ENCODE data around the gene KPNB1.

The KPNB1 gene
- total RNA-seq: 387 to 394 reads per million in 2 donors

DNA sequence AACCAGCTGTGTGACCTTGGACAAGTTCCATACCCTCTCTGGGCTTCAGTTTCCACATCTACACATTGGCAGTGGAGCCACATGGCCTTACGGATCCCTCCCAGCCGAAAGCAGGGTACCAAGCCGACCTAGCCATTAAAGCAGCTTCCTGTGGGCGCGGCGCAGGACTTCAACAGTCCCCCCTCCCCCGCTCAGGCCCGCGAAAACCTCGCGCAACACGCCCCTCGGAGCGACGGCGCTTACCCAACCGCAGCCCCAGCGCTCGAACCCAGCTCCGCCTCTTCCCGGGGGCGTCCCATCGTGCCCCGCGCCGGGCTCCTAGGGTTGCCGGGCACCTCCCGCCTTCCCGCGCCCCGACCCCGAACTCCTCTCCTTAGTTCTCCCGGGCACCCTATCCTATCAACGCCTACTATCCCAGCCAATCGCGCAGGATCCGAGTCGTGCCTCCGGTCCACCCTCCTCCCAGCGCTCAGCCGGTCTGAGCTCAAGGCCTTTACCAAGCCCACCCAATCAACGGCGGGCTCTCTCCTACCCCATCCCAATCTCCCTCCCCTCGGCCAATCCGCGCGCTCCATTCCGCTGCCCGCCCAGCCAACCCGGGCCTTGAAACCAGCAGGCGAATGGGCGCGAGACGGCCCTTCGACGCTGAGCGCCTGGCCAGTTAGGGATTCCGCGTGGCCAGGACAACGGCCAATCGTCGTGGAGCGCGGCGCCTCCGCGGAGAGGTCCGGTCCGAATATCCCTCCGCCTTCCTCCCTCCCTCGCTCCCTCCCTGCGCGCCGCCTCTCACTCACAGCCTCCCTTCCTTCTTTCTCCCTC, at the start of gene KPNB1:
Gene KPNB1 (plus strand): TSS at position 767 of the 819 bp plus-strand sequence. CDS start 326 bp downstream, outside the sequence.
- peak; percentile 98 for DNase-seq

DNA sequence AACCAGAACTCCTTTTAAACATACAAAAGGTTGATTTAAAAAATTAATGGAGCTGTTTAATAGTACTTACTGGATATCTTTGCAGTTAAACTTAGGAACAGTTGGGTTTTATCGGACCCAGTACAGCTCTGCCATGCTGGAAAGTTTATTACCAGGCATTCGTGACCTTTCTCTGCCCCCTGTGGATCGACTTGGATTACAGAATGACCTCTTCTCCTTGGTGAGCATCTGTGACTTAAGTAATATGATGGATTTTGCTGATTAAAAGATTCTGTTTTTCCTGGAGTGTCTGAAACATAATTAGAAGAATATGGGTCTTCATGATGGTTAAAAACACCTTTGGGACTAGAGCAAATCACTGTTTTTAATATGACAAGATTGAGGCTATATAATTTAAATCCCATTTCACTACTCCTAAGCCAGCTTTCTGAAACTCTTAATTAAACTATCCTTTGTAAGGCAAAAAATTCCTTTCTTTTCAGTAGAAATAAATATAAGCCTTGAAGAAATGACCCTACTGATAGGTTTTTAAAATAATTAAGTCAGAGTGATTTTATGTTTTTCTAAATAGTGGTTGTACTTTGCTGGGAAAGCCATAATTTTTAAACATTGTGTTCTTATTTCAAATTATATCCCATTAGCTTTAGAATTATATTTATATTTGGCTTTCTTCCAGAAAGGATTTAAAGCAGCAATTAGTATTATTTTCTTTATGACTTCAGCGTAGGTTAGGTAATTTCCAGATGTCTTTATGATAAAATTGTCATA, 45.7 kb upstream of the KPNB1 start:
- DNase-seq: no peak

DNA sequence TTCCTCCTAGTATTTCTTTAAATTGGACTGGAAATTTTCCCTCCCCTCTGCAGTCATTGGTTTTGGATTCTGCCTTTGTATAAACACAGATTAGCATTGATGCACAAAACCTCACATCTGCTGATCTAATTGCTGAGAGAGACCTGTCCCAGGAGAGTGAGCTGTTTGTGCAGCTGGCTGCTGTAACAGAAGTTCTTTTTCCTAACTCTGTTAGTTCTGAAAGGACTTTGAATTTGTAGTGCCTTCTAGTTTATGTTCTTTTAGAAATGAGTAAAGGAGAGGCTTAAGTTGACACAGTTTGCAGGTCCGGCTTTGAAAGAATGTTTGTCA, 45.2 kb upstream of the KPNB1 start:
- no peak for DNase-seq

DNA sequence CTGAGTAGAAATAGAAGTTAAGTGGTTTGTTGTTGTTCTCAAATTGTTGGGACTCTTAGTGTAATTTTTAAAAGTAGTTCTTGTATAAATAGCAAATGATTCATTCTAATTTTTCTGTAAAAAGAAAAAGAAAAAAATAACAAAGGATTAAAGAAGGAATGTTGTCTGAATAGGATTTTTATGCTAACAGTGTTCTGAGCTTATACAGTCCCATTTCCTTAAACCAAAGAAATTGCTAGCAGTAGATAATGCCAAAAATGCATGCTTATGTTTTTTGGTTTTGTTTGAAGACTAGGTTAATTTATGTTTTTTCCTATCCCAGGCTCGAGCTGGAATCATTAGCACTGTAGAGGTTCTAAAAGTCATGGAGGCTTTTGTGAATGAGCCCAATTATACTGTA, 44.7 kb upstream of the KPNB1 start:
- DNase-seq: no peak

DNA sequence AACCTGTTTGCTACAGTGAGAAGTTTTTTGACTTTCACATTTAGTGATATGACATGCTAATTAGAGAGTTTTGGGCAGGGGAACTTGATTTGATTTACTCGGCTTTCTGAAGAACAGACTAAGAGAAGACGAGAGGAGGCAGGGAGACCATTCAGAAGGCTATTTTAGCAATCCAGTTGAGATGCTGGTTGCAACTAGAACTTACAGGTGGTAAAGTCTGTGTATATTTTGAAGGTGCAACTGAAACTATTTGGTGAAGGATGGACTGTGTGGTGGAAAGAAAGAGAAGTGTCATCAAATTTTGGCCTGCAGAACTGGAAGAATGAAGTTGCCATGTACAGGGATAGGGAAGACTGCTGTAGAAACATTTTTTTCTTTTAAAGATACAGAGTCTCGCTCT, 42.2 kb upstream of the KPNB1 start:
- DNase-seq: no peak

DNA sequence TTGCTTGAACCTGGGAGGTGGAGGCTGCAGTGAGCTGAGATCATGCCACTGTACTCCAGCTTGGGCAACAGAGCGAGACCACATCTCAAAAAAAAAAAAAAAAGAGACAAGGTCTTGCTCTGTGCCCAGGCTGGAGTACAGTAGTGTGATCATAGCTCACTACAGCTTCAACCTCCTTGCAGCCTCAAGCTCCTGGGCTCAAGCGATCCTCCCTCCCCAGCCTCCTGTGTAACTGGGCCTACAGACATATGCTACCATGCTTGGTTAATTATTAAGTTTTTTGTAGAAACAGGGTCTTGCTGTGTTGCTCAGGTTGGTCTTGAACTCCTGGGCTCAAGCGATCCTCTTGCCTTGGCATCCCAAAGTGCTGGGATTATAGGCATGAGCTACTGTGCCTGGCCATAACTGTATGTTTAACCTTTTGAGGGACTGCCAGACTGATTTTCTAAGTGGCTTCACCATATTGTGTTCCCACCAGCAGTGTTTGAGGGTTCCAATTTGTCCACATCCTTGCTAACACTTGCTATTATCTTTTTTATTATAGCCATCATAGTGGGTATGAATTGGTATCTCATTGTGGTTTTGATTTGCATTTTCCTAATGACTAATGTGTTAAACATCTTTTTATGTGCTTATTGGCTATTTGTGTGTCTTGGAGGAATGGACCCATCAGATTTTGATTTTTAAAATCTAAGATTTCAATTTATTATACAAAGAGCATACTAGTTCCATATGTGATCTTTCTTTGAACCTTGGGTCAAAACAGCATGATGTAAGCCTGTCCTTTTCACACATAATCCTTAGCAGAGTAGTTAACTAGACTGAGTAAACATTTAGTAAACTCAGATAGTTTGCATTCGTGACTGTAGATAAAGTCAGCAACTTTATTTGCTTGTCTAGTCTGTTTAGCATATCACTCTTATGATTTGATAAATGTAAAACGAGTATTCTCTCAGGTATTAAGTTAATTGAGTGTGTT, 38.1 kb upstream of the KPNB1 start:
- DNase-seq: no peak

DNA sequence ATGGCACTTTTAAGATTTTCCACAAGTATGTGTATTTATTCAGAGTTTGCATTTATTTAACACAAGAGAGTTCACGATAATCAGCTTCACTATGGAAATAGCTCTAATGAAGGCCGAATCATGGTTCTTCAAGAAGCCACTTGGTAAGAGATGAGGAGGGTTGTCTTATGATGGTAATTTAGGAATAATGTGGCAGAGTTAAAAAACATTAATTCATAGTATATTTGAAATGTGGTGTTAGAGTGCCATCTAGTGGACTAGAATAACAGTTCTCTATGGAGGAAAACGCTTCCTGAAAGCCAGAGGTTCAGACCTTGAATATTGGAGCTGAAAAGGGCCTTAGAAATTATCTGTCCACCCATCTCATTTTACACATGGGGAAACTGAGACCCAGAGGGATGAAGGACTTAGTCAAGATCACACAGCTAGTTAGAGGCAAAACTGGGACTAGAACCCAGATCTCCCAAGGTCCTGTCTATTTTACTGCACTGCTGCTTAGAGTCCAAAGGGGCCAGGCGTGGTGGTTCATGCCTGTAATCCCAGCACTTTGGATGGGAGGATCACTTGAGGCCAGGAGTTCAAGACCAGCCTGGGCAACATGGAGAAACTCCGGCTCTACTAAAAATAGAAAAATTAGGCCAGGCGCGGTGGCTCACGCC, 33.8 kb upstream of the KPNB1 start:
- DNase-seq: no peak

DNA sequence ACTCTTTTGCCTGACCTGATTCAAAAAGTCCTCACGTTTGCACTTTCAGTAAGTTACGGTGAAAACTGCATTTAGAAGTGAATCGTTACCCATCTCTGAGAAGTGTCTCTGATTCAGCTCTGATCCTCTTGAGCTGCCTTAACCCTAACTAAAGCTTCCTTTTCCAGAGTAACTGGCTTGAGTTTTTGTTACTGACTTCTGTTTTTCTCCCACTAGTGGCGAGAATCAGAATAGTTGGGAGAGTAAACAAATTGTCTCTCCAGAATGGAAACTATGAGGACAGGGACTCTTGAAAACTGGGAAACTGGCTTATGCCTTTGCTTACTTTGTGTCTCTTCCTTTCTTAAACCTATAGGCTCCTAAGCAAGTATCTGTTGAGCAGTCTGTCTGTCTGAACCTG, 31.3 kb upstream of the KPNB1 start:
- DNase-seq: no peak

DNA sequence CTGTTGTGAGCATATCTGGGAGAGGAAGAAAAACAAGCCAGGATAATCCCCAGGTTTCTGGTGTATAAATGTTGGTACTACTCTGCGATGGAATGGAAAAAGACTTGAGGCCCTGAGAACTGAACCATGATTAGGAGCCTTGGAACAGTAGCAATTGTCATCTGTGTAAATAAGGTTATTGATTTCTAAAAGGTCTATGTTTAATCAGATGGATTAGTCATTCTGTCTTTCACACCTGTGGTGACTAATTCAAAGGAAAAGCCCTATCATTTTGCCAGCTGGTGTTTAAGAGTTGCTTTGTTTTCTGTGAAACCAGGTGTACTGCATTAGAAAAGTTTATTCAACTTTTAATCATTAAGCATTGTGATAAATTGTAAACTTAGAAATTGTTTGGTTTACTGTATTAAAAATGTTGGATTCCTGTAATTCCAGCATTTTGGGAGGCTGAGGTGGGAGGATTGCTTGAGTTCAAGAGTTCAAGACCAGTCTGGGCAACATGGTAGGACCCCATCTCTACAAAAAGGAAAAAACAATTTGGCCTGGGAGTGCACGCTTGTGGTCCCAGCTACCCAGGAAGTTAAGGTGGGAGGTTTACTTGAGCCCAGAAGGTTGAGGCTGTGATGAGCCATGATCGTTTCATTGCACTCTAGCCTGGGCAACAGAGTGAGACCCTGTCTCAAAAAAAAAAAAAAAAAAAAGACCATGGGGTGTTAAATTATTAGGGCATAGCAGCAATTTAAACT, 29.0 kb upstream of the KPNB1 start:
- no peak for DNase-seq

DNA sequence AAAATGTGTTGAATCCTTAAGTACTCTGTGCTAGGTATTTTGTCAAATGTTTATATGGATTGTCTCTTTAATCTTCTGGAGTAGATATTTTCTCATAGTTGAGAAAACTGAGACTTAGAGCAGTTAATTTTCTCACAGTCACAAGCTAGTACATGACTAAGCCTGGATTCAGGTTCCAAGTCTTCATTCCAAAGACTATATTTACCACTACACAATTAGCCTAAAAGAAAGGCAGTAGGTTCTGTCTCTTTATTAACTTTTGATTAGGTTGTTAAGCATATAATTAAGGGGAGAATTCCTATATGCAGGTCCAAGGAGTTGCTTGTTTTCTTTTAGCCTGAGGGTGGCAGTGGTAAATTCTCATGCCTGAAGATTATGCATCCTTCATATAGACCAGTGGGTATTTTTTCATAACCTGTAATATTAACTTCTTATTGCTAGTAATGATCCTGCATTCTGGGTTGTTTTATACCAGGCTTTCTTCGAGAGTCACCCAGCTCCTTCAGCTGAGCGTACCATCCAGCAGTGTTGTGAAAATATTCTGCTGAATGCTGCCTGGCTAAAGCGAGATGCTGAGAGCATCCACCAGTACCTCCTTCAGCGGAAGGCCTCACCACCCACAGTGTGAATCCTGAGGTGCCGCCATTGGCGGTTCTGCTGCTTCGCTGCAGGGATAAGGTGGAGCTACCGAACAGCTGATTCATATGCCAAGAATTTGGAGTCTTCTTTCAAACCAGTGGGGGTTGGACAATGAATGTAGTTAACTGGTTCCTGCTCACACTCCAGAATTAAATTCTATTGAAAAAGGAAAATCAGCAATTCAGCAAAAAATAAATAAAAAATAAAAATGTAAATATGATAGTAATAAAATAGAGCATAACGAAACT, 28.2 kb upstream of the KPNB1 start:
- DNase-seq: no peak

DNA sequence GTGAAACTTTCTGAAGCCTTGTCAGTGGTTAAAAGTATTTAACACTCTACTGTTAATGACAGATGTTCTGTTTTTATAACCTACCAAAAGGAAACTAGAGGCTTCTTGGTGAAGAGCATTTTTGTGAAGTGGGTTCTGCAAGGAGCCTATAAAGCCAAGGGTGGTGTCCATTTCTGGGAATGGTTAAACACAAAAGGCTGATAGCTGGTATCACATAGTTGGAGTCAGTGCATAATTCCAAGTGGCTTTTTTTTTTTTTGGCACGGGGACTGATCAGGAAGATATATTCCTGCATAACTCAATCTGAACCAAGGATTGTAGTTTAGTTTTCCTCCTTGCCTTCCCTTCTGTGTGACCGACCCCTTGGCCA, 27.6 kb upstream of the KPNB1 start:
- DNase-seq: no peak

DNA sequence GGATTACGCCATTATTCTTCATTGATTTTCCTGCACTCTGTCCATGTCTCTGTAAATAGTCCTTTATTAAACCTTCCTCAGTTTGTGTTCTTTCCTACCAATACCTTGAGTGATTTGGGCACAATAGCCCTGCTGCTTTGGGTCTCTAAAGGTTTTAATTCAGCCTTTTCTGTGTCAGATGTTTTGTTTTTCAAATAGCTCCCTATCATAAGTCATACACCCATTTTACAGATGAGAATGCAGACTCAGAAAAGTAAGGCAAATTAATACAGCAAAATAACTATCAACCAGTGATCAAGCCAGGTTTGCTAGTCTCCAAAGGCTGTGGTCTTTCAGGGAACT, 25.0 kb upstream of the KPNB1 start:
- DNase-seq: no peak

DNA sequence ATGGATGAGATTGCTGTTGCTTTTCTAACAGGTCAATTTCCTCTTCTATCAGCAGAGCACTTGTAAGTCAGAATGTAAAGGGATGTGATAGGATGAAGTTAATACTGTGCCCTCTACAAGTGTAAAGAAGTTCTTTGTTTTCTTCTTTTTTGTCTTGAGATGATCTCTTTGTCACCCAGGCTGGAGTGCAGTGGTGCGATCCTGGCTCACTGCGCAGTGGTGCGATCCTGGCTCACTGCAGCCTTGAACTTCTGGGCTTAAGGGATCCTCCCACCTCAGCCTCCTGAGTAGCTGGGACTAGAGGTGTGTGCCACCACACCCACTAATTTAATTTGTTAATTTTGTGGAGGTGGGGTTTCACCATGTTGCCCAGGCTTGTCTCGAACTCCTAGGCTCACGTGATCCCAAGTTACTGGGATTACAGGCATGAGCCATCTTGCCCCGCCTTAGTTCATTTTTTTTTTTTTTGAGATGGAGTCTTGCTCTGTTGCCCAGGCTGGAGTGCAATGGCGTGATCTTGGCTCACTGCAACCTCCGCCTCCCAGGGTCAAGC, 21.6 kb upstream of the KPNB1 start:
- no peak for DNase-seq

DNA sequence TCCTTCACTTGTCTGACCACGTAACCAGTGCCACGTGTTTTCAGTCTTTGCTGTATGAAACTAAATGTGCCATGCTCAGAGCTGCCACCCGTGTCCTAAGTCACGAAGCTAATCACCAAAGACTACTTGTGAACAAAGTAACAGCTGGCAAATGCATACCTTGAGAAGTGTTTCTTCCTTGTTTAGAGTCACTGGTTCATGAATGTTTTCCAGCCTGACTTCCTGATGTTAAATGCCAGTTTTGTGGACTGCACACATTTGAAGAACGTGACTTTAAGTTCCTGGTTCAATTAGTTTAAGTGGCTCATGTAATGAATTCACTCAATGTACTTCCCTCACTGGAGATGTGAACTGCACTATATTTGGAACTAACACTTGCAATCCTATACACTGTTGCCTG, 19.9 kb upstream of the KPNB1 start:
- no peak for DNase-seq

DNA sequence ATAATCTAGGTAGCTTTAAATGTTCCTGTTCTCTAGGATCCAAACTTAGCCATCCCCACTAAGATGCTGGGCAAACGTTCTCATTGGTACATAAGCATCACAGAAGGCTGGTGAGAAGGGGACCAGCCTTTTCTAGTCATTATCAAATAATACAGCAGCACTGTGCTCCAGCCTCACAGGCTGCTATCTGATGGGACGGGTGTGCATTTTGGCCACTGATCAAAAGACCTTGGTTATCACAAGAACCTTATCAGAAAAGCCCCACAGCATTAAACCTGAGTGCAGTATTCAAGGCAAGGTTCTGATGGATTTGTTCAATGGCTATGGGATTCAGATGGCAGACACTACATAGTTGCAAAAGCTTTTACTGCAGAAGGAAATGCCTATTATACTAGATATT, 19.1 kb upstream of the KPNB1 start:
- no peak for DNase-seq

DNA sequence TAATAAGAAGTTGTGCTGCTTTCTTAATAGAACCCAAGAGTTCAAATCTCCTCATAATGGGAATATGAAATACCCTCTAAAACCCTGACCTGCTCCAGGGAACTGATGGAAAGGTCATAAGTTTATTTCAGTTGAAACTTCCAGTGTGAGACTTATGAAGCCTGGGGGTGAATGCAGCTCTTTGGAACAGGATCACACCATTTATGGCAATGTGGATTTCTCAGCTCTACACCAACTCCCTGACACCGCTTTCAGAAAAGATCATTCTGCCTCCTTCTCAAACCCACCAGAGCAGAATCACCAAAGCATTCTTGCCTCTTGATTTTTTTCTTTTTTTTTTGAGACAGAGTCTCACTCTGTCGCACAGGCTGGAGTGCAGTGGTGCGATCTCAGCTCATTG, 16.7 kb upstream of the KPNB1 start:
- no peak for DNase-seq

DNA sequence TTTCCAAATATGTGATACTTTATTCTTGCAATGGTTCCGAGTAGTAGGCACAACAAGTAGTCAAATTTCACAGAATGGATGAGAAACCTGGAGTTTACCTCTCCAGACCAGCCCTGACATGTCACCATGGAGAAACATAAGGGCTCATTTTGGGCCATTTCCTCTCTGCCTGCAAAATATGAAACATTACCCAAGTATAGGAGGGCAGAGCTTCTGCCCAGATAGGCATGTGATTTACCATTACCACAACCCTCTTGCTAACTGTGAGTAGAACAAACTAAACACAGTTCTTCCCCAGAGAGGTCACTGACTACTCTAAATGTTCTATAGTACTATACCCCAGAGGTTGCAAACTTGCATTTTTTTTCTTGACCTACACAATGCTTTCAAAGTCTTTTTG, 15.7 kb upstream of the KPNB1 start:
- no peak for DNase-seq

DNA sequence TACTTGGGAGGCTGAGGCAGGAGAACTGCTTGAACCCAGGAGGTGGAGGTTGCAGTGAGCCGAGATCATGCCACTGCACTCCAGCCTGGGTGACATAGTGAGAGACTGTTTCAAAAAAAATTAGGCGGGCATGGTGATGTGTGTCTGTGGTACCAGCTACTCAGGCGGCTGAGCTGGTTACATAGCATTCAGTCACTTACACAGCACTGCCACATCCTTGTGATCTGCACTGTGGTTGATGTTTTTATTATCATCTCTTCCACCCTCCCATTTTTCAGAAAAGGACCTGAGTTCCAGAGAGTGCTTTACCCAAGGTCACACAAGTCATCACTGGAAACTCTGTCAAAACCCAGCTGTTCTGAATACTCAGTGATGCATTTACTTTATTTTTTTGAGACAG, 14.8 kb upstream of the KPNB1 start:
- DNase-seq: no peak

DNA sequence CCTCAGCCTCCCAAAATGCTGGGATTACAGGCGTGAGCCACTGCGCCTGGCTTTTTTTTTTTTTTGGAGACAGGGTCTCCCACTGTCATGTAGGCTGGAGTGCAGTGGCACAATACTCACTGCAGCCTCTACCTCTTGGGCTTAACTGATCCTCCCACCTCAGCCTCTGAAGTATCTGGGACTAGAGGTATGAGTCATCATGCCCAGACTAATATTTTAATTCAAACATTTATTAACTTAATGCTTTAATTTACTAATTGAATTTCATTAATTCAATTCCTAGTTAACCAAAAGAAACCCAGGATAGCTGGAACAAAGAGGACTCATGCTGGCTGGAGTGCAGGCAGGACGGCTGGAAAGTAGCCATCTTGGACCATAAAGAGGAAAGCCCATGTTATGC, 14.0 kb upstream of the KPNB1 start:
- DNase-seq: no peak

DNA sequence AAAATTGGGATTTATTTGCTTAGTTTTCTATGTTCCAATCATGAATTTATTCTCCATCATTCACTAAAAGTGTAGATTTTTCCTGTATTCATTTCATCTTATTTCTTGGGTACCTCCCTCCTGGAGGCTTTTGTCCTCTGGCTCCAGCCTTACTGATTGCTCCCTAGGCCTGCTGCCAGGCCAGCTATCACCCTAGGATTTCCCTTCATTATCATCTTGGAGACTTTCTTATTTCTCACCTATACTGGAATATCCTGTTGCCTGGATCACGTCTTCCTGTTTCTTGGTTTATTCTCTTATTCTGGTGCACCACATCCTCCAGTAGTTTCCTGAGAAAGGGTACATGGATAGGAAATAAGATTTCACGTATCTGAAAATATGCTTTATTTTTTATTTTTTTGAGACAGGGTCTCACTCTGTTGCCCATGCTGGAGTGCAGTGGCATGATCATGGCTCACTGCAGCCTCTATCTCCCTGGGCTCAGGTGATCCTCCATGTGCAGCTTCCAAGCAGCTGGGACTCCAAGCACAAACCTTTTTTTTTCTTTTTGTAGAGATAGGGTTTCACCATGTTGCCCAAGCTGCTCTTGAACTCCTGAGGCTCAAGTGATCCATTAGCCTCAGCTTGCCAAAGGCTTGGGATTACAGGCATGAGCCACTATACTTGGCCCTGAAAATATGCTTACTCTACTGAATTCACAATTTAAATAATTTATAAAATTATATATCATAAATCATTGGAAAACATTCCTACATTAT, 13.3 kb upstream of the KPNB1 start:
- DNase-seq: no peak

Measured in activated gamma-delta T cell (primary cell).